Activated T-helper 9 cell treated with anti-CD3 and anti-CD28 coated beads, Interleukin-2, amount 50 U/mL, for 16 hours (primary cell): ENCODE results near the gene TSPAN4.

Experiments used
- DNase-seq: peaks from one replicate; pipeline ENCODE4 v3.0.0-alpha.2; 2020; ENCODE audit warnings: low read depth

Gene TSPAN4

GRCh38 chr11:850775-851763 lies 8.4 kb downstream of the TSPAN4 start:
- no peak for DNase-seq

GRCh38 chr11:852762-853161 lies 10.1 kb downstream of the TSPAN4 start:
- no peak for DNase-seq

- no peak for DNase-seq
Observed at GRCh38 chr11:853682-854448, 11.2 kb downstream of the TSPAN4 start.

GRCh38 chr11:854601-855329 lies 12.1 kb downstream of the TSPAN4 start:
- DNase-seq = no peak

- no peak for DNase-seq
Observed at GRCh38 chr11:855330-855674, 12.7 kb downstream of the TSPAN4 start.

- no peak for DNase-seq
Observed at GRCh38 chr11:855796-856195, 13.1 kb downstream of the TSPAN4 start.

- no peak for DNase-seq
Observed at GRCh38 chr11:856397-856796, 13.7 kb downstream of the TSPAN4 start.

GRCh38 chr11:858053-858761 lies 15.6 kb downstream of the TSPAN4 start:
- no peak for DNase-seq

GRCh38 chr11:858762-859339 lies 16.2 kb downstream of the TSPAN4 start:
- DNase-seq = no peak

- no peak for DNase-seq
Observed at GRCh38 chr11:859394-860131, 16.9 kb downstream of the TSPAN4 start.

GRCh38 chr11:860234-861104 lies 17.8 kb downstream of the TSPAN4 start:
- no peak for DNase-seq

GRCh38 chr11:861105-861479 lies 18.4 kb downstream of the TSPAN4 start:
- DNase-seq = no peak

GRCh38 chr11:862081-862661 lies 19.5 kb downstream of the TSPAN4 start:
- DNase-seq = no peak

- DNase-seq = no peak
Observed at GRCh38 chr11:862696-863022, 20.0 kb downstream of the TSPAN4 start.

GRCh38 chr11:863023-863909 lies 20.6 kb downstream of the TSPAN4 start:
- no peak for DNase-seq

GRCh38 chr11:863910-864827 lies 21.5 kb downstream of the TSPAN4 start:
- no peak for DNase-seq

- no peak for DNase-seq
Observed at GRCh38 chr11:864898-865297, 22.2 kb downstream of the TSPAN4 start.
